HG02610 (cell line): ENCODE measurements around the gene ACTR3C.
"Not testable (repeated sequence)": the region's sequence is repeated elsewhere in the genome, so short reads cannot be mapped to it uniquely, and the experiment has no call there.

Experiments
- ATAC-seq: cut with Tn5 transposase; IDR thresholded peaks from one replicate; pipeline ENCODE4 v1.9.1; 2021; ENCODE audit warnings: mild to moderate bottlenecking, moderate library complexity; ENCODE audit not compliant: unreplicated experiment

The ACTR3C gene

DNA sequence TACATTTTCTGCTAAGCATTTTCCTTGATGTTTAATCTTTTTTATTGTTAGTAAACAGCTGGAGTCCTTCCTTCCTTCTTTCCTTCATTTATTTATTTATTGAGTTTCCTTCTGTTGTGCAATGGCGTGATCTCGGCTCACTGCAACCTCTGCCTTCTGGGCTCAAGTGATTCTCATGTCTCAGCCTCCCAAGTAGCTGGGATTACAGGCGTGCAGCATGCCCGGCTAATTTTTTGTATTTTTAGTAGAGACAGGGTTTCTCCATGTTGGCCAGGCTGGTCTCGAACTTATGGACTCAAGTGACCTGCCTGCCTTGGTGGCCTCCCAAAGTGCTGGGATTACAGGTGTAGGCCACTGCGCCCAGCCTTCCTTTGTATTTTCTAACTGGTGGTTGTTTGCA is 6.4 kb downstream of the ACTR3C start:
- ATAC-seq, result not testable (repeated sequence)

DNA sequence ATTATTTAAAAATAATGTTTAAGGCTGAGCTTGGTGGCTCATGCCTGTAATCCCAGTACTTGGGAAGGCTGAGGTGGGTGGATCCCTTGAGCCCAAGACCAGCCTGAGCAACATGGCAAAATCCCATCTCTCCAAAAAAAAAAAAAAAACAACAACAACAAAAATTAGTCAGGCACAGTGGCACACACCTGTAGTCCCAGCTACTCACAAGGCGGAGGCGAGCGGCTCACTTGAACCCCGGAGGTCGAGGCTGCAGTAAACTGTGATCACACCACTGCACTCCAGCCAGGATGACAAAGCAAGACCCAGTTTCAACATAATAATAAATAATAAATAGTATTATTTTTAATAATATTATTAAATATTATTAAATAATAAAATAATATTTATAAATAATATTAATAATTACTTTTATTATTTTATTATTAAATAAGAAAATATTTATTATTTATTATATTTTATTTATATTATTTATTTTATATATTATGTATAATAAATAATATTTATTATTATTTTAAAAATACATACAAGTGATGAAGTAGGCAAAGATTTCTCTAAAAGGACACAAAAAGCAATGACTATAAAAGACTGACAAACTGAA is 8.6 kb downstream of the ACTR3C start:
- no peak for ATAC-seq

DNA sequence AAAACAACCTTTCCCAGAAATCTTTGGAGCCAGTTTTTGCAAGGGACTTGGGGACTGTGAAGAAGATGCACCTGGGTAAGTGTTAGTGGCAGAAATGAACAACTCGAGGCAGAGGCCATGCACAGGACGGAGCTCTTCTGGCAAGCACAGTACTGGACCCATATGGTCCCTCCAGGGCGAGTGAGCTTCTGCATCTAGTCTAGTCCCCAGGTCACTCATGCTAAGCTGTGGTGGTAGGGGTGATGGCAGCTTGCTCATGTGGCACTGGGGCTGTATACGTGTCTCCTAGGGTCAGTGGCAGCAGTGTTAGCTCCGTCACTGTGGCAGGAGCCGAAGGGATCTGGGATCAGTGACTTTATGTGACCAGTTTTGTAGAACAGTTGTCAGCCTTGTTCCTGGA is 9.5 kb downstream of the ACTR3C start:
- ATAC-seq, result no peak

DNA sequence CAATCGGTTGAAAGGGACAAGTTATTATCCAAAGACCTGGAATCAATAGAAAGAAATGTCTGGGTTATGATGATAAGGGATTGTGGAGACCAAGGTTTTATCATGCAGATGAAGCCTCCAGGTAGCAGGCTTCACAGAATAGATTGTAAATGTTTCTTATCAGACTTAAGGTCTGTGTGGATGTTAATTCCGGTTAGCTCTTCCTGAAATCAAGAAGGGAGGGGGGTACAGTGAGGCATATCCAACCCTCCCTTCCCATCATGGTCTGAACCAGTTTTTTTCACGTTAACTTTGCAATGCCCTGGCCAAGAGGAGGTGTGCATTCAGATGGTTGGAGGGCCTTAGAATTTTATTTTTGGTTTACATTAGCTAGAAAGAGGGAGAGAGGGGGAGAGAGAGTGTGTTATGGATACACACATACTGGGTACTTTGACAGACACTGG is 10.0 kb downstream of the ACTR3C start:
- ATAC-seq, result no peak

DNA sequence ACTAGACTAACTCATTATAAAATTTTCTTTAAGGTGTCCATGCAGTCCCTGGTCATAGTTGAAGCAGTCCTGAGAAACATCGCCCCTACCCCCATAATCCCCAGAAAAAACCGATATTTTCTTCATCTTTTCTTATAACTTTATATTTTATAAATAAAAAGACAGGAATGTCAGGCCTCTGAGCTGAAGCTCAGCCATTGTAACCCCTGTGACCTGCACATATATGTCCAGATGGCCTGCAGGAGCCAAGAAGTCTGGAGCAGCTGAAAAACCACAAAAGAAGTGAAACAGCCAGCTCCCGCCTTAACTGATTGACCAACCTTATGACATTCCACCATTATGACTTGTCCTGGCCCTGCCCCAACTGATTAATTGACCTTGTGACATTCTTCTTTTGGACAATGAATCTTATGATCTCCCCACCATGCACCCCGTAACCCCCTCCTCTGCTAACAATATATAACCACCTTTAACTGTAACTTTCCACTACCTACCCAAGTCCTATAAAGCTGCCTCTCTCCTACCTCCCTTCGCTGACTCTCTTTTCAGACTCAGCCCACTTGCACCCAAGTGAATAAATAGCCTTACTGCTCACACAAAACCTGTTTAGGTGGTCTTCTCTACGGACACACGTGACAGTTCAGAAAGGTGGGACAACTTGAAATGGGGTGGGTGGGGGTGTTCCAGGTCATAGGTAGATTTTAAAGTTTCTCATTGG is 10.5 kb downstream of the ACTR3C start:
- not testable (repeated sequence) for ATAC-seq

DNA sequence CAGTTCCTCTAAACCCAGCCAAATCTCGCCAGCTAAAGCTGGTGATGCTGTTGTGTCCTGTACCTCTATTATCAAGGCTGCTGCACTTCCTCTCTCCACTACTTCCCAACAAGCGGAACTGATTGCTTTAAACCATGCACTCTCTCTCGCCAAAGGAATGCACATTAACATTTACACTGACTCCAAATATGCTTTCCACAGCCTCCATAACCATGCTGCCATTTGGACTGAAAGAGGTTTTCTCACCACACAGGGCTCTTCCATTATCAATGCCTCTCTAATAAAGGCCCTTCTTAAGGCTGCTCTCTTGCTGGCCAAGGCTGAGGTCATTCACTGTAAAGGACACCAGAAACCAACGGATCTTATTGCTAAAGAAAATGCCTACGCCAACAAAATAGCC is 11.6 kb downstream of the ACTR3C start:
- ATAC-seq, result no peak

DNA sequence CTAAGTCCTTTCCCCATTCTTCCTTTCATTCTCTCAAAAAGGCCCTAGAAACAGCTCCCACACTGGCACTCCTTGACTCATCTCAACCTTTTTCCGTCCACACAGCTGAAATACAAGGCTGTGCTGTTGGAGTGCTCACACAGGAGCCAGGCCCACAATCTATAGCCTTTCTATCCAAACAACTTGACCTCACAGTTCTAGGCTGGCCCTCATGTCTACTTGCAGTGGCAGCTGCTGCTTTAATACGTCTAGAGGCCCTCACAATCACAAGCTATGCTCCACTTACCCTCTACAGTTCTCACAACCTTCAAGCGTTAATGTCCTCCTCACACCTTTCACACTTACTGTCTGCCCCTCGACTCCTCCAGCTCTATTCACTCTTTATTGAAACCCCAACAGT is 12.2 kb downstream of the ACTR3C start:
- no peak for ATAC-seq

DNA sequence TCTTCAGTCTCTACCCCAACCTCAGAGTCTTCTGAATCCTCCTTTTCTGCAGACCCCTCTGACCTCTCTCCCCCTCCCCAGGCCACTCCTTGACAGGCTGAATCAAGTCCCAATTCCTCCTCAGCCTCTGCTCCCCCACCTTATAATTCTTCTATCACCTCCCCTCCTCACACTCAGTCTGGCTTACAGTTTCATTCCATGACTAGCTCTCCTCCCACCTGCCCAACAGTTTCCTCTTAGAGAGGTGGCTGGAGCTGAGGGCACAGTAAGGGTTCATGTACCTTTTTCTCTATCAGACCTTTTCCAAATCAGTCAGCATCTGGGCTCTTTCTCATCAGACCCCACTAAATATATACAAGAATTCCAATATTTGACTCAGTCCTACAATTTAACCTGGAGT is 14.8 kb downstream of the ACTR3C start:
- no peak for ATAC-seq

DNA sequence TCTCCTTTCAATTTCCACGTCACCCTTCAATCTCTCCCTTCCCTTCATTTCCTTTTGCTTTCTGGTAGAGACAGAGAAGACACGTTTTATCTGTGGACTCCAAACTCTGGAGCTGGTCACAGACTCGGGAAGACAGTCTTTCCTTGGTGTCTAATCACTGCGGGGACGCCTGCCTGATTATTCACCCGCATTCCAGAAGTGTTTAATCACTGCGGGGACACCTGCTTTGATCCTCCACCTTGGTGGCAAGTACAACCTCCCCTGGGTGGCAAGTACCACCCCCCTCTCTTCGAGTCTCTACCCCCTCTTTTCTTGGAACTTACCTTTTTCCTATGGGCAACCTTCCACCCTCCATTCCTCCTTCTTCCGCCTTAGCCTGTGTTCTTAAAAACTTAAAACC is 15.4 kb downstream of the ACTR3C start:
- ATAC-seq, result no peak

DNA sequence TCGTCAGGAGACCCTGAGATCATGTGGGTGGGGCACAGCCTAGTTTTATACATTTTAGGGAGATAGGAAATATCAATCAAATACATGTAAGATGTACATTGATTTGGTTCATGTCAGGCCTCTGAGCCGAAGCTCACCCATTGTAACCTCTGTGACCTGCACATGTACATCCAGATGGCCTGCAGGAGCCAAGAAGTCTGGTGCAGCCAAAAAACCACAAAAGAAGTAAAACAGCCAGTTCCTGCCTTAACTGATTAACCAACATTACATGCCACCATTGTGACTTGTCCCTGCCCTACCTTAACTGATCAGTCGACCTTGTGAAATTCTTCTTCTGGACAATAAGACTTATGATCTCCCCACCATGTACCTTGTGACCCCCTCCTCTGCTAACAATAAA is 16.2 kb downstream of the ACTR3C start:
- ATAC-seq, result no peak

DNA sequence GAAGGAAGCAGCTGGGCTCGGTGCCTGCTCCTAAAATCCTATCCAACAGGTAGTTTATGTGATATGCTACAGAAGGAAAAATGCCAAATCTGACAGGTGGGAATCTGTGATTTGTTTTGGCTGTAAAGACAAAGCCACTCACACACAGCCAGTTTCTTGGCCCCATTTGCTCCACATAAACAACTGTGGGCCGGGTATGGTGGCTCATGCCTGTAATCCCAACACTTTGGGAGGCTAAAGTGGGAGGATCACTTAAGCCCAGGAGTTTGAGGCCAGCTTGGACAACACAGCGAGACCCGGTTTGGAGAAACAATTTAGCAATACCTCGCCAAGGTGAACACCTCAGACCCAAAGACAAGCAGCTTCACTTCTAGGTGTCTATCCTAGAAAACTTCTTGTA is 17.0 kb downstream of the ACTR3C start:
- ATAC-seq, result not testable (repeated sequence)

DNA sequence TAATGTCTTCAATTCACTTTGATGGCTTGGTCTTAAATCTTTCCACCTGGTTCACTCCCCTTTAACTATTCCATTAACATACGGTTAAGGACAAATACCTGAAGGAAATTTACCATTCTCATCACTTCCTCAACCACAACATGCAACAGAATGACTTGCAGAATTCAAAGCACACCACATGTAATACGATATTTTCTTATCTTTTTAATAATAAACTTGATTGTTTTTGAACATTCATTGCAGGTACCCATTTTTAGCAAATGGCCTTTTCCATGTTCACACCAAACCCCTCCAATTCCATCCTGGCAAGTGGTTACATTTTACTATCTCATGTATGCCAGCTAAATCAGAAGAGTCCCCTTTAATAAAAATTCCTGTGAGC is 17.5 kb downstream of the ACTR3C start:
- not testable (repeated sequence) for ATAC-seq

DNA sequence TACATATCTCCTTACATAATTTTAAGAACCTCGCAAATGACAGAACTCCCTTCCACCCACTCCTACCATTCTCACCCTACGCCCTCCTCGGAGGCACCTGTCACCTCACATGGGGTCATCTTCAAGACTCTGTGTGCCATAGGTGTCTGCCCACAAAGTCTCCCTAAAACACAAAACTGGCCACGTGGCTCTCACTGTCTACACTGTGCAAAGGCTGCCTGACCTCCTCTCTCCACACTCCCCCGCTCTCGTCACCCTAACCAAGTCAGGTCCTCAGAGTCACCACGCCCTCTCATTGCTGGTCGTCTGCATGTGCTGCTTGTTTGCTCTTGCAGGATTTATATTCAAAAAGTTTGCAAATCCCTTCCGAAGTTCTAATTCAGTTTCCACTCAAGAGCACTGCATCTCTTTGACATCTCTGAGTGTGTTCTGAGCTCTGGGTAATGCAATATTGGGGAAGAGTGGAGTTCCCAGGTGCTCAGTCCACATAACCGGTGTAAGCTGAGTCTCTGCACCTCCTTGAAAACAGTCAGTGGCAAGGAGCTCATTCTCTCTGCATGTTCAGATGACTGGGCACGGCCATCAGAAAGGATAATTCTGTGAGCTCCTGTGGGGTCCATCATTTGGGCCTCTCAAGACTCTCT is 18.0 kb downstream of the ACTR3C start:
- not testable (repeated sequence) for ATAC-seq

DNA sequence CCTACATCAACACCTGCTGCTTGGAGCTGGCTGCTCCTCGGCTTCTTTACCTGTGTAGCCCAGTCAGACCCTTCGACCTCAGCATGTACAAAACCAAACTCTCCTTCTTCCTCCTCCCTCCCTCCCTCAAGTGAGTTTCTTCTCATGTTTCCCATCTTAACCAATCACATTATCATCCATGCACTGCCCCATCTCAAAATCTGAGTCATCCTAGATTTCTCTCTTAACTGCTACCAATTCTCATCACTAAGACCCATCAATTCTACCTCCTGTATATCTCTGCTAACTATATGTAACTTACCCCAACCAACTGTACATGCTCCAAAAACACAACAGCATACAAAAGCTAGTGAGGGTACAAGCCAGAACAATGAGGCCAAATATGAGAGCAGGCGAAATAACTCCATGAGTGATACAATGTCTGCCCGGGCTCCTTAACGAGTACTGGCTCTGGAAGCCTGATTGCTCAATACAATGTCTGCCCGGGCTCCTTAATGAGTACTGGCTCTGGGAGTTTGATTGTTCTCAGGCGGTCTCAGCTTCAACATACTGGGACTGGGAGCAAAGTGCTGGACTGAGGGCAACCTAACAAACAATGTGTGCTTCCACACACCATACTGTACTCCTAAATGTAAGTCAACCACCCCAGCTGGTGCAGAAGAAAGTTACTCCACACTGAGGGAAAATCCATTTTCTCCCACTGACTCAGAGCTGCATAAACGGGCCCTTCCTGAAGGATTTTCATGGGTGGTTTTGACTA is 18.7 kb downstream of the ACTR3C start:
- ATAC-seq, result not testable (repeated sequence)

DNA sequence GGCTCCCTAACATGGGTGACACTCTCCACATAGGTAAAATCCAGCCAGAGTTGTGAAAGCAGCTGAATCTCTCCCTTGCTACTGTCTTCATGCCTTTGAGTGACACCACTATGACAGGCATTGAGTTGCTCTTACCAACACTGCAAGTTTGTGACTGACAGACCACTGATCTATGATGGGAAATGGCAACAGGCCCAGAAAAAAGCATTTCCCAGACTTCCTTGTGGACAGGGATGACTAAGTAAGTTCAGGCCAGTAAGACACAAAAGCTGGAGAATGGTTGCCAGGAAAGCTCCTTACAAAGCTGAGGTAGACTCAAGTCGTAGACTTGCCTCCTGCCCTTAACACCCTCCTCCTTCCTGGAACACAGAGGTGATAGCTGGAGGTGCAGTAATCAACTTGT is 20.4 kb downstream of the ACTR3C start:
- not testable (repeated sequence) for ATAC-seq

DNA sequence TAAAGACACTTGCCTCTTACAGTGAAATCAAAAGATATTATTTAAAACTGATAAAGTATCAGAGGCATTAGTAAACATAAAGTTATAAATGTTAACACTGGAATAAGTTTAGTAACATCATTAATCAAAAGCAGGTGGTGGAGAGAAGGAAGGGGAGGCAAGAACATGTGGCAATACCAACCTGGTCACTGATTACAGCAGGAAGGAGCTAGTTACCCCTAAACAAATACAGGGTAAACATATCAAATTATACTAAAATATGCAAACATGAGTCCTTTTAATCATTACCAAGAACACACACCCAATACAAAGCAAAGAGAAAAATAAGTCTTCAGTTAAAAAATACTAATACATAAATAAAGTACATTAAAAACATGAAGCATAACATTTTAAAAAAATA is 25.4 kb downstream of the ACTR3C start:
- ATAC-seq, result not testable (repeated sequence)

DNA sequence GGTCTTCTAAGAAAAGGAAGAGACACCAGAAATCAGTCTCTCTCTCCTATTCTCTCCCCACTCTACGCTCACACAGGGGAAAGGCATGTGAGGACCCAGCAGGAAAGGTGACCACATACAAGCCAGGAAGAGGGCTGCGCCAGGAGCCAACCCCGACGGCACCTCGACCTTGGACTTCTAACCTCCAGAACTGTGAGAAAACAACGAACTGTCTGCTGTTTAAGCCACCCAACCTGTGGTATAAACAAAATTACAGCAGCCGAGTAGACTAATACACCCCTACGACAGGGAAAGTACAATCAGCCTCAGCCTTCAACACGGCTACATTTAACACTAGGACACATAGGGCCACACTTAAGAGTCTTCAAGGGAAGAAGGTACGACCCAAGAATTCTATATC is 26.5 kb downstream of the ACTR3C start:
- ATAC-seq, result not testable (repeated sequence)

DNA sequence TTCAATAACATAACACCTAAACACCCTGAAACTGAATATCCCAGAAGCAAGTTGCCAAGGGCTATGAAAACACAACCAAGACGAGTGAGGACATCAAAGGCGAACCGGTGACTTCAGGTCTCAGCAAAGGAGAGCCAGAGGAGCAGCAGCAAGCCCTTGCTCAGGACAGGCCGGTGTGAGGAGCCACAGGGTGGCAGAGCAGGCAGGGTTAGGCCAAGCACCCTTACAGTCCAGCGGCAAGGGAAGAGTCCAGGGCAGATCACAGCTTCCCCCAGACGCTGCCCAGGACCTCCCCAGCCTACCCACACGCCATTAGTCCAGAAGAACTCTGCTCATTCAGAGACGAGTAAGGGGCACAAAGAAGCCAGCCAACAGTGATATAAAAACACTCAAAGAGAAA is 27.7 kb downstream of the ACTR3C start:
- ATAC-seq, result not testable (repeated sequence)

DNA sequence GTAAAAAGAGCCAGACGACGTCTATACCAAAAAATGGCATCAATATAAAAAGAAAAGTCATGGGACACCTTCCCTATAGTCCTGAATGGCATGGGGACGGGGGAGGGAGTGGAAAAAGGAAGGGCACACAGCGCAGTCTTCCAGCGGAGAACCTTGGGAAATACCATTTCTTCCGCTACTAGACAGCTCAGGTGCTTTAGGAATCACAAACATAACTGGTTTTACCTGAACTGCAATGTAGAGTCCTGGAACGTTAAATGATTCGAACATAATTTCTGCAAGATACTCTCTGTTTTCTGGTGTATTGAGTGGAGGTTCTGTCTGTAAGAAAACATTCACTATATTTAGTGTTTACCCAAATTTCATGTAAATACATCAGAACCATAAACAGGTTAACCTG is 28.3 kb downstream of the ACTR3C start:
- not testable (repeated sequence) for ATAC-seq

DNA sequence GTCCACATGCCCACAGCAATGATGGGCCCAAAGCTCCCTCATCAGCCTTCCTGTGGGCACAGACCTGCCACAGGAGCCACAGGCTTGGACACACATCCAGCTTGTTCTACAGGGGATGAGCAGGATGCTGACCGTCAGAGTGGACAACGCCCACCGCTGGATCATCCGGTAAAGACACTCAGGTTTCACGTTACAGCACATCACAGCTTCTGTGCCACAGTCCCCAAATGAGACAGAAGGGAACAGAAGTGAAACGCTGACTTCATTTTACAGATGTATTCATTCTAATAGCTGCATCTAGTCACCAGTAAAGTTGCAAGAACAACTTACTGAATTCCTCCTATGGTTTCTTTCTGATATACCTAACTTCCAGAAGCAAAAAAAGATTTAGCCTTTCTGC is 33.0 kb downstream of the ACTR3C start:
- not testable (repeated sequence) for ATAC-seq

DNA sequence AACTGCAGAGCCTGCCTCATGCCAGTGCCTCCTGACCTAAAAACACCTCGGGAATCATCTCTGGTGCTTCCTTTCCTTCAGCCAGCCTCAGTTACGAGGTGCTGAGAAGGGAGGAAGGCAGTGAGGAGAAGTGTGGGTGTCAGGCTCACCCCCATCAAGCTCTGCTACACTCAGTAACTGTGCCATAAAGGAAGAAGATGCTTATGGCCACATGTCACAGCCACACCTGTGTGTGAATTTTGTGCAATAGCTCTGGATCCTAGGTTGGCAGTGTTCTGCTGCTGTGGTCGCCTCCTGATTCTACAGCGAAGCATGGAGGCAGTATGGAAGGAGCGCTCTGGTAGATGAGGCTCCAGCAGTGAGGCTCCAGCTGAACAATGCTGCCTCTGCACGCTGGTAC is 34.5 kb downstream of the ACTR3C start:
- not testable (repeated sequence) for ATAC-seq
